Prostate gland (tissue), 2 donors: Measurements from ENCODE around the gene MAD2L1BP.

Experiments used
- POLR2A ChIP-seq: fragments of 450-650 bp; IDR thresholded peaks from one replicate; pipeline ENCODE4 v1.6.1; 2016; ENCODE audit warnings: antibody characterized with exemption, mild to moderate bottlenecking
- POLR2AphosphoS5 ChIP-seq: sonication (generic); formaldehyde crosslinking; IDR thresholded peaks from one replicate; pipeline ENCODE4 v1.6.1; 2017; ENCODE audit warnings: antibody characterized with exemption
- TF ChIP-seq, protein P1 (sequence below), 4 experiments: fragments of 200-600 bp in 2 of 4; fragments of 450-650 bp in 2 of 4; sonication (generic) in 2 of 4; IDR thresholded peaks; 1 replicate in 3 of 4; 2 replicates in 1 of 4; pipeline ENCODE4 v1.5.1; 2016 to 2019; ENCODE audit warnings: antibody characterized with exemption in 4 of 4, mild to moderate bottlenecking in 2 of 4, moderate library complexity in 2 of 4

DNA sequence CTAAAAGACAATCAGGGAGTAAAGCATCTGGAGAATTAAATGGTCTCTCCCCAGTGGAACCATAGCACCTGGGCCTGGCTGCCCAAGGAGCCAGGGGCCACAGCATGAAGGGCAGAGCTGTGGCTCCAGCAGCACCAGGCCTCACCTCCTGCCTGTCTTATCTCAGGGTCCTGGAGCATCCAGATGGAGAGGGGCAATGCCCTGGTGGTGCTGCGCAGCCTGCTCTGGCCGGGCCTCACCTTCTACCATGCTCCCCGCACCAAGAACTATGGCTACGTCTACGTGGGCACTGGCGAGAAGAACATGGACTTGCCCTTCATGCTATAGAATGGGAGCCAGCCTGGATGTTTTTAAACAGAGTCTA lies 35.0 kb downstream of the MAD2L1BP start:
- no peak for TF ChIP-seq POLR2AphosphoS5
- TF ChIP-seq, protein P1, sequence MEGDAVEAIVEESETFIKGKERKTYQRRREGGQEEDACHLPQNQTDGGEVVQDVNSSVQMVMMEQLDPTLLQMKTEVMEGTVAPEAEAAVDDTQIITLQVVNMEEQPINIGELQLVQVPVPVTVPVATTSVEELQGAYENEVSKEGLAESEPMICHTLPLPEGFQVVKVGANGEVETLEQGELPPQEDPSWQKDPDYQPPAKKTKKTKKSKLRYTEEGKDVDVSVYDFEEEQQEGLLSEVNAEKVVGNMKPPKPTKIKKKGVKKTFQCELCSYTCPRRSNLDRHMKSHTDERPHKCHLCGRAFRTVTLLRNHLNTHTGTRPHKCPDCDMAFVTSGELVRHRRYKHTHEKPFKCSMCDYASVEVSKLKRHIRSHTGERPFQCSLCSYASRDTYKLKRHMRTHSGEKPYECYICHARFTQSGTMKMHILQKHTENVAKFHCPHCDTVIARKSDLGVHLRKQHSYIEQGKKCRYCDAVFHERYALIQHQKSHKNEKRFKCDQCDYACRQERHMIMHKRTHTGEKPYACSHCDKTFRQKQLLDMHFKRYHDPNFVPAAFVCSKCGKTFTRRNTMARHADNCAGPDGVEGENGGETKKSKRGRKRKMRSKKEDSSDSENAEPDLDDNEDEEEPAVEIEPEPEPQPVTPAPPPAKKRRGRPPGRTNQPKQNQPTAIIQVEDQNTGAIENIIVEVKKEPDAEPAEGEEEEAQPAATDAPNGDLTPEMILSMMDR (IDR thresholded peaks at IDR 0.05), result no peak
- no peak for TF ChIP-seq POLR2A
